Breast epithelium (tissue), 3 donors: ENCODE results near the gene ZNF503.

ENCODE experiments used
- POLR2AphosphoS5 ChIP-seq, 3 donors: sonication (generic); formaldehyde crosslinking; IDR thresholded peaks; one replicate each; pipeline ENCODE4 v1.6.1; 2017; ENCODE audit warnings: antibody characterized with exemption in 3 of 3
- TF ChIP-seq, protein P1 (sequence below), 3 donors: fragments of 450-650 bp; IDR thresholded peaks; one replicate each; pipeline ENCODE4 v1.5.1; 2016 to 2017; ENCODE audit warnings: antibody characterized with exemption in 3 of 3, mild to moderate bottlenecking in 3 of 3, moderate library complexity in 3 of 3

DNA sequence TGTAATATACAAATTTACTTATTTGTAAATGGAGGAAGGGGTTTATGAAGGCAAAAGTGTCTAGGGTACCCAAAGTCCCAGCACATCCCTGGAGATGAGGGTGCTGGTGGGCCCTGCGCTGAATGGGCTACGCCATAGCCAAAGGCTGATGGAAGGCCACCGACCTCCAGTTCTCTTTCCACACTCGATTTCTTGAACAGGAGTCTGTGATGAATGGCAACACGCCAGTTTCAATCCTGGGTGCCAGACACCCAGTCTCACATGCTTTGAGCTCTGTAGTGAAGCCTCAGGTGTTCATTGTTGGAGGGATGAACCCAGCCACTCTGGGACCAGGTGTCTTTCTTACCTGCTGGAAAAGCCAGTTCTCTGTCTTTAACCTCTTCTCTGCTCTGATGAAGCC is 30.6 kb upstream of the ZNF503 start:
- TF ChIP-seq, protein P1, sequence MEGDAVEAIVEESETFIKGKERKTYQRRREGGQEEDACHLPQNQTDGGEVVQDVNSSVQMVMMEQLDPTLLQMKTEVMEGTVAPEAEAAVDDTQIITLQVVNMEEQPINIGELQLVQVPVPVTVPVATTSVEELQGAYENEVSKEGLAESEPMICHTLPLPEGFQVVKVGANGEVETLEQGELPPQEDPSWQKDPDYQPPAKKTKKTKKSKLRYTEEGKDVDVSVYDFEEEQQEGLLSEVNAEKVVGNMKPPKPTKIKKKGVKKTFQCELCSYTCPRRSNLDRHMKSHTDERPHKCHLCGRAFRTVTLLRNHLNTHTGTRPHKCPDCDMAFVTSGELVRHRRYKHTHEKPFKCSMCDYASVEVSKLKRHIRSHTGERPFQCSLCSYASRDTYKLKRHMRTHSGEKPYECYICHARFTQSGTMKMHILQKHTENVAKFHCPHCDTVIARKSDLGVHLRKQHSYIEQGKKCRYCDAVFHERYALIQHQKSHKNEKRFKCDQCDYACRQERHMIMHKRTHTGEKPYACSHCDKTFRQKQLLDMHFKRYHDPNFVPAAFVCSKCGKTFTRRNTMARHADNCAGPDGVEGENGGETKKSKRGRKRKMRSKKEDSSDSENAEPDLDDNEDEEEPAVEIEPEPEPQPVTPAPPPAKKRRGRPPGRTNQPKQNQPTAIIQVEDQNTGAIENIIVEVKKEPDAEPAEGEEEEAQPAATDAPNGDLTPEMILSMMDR (IDR thresholded peaks at IDR 0.05): no peak
- TF ChIP-seq POLR2AphosphoS5 (IDR thresholded peaks at IDR 0.05): no peak
